IgD-negative memory B cell (primary cell): ENCODE results near the gene PDCL2. TPM values are rescaled to one million over a fixed set of nuclear protein-coding genes. Genes with fewer than 3 reads are reported as not detected.
A peak's percentile ranks its signal among the peaks of the same experiment; 100 is the strongest.
"Not testable (repeated sequence)": the region's sequence is repeated elsewhere in the genome, so short reads cannot be mapped to it uniquely, and the experiment has no call there.

Source experiments
- H3K27ac Mint-ChIP-seq, 3 donors: one replicate each; pipeline ENCODE4 v1.8.0; 2020 to 2022; ENCODE audit warnings: mild to moderate bottlenecking in 3 of 3, mixed read lengths in 3 of 3, moderate library complexity in 1 of 3
- H3K27me3 Mint-ChIP-seq: one replicate; pipeline ENCODE4 v1.8.0; 2021; ENCODE audit warnings: mixed read lengths
- H3K36me3 Mint-ChIP-seq: one replicate; pipeline ENCODE4 v1.8.0; 2020; ENCODE audit warnings: mild to moderate bottlenecking, mixed read lengths
- H3K4me1 Mint-ChIP-seq, 3 donors: one replicate each; pipeline ENCODE4 v1.8.0; 2020 to 2022; ENCODE audit warnings: mixed read lengths in 3 of 3, mild to moderate bottlenecking in 1 of 3
- H3K4me3 Mint-ChIP-seq, 4 donors: one replicate each; pipeline ENCODE4 v1.8.0; 2020 to 2022; ENCODE audit warnings: mild to moderate bottlenecking in 4 of 4, mixed read lengths in 4 of 4, moderate library complexity in 3 of 4
- H3K9me3 Mint-ChIP-seq, 3 donors: one replicate each; pipeline ENCODE4 v1.8.0; 2020 to 2021; ENCODE audit warnings: mixed read lengths in 3 of 3, mild to moderate bottlenecking in 1 of 3
- polyA plus RNA-seq: library from polyadenylated mRNA; unstranded; fragments of 300-500 nt; fragmentation: Illumina TruSeq; gene quantifications from one replicate; pipeline ENCODE4 v1.2.3, GENCODE V29; 2021

The PDCL2 gene
- polyA plus RNA-seq, 1 donor from 2014 or later: not detected

DNA sequence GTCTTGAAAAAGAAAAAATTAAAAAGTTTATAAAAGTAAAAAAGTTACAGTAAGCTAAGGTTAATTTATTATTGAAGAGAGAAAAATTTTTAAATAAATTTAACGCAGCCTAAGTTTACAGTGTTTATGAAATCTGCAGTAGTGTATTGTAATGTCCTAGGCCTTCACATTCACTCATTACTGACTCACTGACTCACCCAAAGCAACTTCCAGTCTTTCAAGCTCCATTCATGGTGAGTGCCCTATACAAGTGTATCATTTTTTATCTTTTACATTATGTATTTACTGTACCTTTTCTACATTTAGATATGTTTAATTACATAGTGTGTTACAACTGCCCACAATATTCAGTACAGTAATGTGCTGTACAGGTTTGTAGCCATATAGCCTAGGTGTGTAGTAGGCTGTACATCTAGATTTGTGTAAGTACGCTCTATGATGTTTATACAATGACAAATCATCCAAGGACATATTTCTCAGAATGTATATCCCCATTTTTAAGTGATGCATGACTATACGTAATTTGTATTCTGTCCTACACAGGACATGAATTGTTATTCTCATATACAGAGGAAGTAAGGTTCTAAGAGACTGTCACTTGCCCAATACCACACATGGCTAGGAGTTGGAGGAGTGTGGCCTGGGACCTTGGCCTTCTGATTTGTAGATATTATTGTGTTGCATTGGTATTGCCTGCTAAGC lies 19.5 kb upstream of the PDCL2 start:
- H3K4me3 Mint-ChIP-seq: no peak overlapping the region
- no peaks in the 10 kb centered on the region for H3K36me3 Mint-ChIP-seq
- H3K4me1 Mint-ChIP-seq: no peaks in the 10 kb centered on the region
- no peaks in the 10 kb centered on the region for H3K27me3 Mint-ChIP-seq
- no peak overlapping the region for H3K27ac Mint-ChIP-seq
- H3K9me3 Mint-ChIP-seq: no peaks in the 10 kb centered on the region

DNA sequence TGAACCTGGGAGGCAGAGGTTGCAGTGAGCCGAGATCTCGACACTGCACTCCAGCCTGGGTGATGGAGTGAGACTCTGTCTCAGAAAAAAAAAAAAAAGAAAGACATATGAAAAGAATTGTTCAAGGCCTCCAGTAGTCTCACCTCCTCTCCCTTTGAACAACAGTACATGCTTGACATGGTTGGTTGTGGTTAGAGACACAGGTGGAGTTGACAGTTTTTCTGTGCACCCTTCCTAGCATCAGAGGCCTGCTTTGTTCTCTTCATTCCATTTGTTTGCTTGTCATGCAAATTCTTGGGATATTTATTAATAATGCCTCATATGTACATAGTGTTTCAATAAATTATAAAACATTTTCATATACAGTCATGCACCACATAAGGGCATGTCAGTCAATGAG lies 18.3 kb upstream of the PDCL2 start:
- no peak overlapping the region for H3K4me3 Mint-ChIP-seq
- no peaks in the 10 kb centered on the region for H3K27me3 Mint-ChIP-seq
- no peak overlapping the region for H3K27ac Mint-ChIP-seq
- H3K9me3 Mint-ChIP-seq: no peaks in the 10 kb centered on the region
- no peaks in the 10 kb centered on the region for H3K36me3 Mint-ChIP-seq
- H3K4me1 Mint-ChIP-seq: no peaks in the 10 kb centered on the region

DNA sequence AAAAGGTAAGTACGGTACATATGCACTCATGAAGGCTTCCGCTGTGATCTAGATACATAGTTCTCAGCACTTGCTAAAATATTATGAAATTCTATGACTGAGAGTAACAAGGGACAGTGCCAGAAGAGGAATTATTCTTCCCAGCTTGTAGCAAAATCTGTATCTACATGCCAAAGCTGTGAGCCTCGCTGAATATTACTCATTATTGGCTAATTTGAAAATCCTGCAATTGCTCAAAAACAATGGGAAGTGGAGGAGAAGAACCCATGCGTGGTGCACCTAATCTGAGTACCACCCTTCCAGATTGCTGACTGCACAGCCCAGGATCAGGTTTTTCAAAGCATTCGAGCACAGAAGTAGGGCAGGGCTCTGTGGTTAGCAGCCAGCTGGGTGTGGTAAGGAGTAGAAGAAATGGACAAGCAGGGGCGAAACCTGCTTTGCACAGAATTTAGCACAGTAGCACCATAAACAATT lies 17.4 kb upstream of the PDCL2 start:
- Mint-ChIP-seq H3K9me3 (no peaks in the 10 kb centered on the region), H3K27ac (peak overlapping the region in 1 of 3 donors; percentile 63), H3K4me3 (no peak overlapping the region), H3K27me3 (no peaks in the 10 kb centered on the region), H3K36me3 (no peaks in the 10 kb centered on the region), H3K4me1 (no peaks in the 10 kb centered on the region)

DNA sequence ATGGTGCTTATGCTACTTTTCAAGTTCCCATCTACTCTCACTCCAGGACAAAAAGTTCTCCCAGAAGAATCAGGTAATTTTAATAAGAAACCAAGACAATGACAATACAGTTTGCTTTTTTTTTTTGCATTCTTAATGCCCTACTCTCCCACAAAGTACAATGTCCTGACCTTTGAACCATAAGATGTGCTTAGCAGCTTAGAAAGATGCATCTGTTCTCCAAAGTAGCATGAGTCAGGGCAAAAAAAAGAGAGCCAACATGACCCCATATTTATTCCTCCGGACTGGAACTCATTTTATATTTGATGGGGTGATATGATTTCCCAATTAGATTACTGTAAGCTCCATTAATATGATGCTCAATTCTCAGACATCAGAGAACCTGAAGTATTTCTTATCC lies 16.5 kb upstream of the PDCL2 start:
- Mint-ChIP-seq H3K4me3 (no peak overlapping the region), H3K27me3 (no peaks in the 10 kb centered on the region), H3K9me3 (no peaks in the 10 kb centered on the region), H3K27ac (no peak overlapping the region), H3K36me3 (no peaks in the 10 kb centered on the region), H3K4me1 (no peaks in the 10 kb centered on the region)

DNA sequence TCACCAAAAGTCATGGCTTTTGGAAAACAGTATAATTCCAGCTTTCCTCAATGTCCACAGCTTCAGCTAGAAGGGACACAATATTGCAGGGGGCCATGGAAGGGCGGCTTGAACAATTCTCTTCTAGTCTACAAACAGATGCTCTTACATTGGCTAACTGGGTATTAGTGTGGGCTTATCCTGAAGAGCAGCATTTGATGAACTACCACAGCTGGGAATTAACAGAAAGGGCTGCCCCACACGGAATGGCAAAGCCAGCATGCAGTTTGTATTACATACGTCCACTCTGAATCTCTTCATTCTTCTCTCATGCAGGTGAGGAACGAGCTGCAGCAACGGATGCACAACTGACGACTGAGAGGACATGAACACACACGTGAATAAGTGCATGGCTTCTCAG lies 13.0 kb upstream of the PDCL2 start:
- Mint-ChIP-seq H3K27me3 (no peaks in the 10 kb centered on the region), H3K9me3 (no peaks in the 10 kb centered on the region), H3K4me1 (no peaks in the 10 kb centered on the region), H3K4me3 (no peak overlapping the region), H3K36me3 (no peaks in the 10 kb centered on the region), H3K27ac (peak overlapping the region in 1 of 3 donors; percentile 14)

DNA sequence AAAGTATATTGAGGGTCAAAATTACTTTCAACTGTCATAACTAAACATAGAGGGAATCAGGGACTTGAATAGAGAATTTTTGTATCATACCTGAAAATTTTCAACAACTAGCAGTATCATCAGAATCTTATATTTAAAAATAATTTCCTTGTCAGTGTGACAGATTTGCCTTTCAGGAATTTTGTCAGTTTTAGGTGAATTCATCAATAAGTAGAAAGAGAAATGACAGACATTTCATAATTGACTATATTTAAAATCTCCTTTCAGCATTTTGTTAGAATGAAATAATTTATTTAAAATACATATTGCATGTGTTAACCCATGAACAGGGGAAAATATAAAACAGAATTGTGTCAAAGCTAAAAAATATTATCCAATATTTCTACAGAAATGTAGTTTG lies 8.6 kb upstream of the PDCL2 start:
- Mint-ChIP-seq H3K36me3 (no peaks in the 10 kb centered on the region), H3K9me3 (no peaks in the 10 kb centered on the region), H3K4me1 (no peaks in the 10 kb centered on the region), H3K27ac (no peak overlapping the region), H3K27me3 (peaks cover 1% of the 10 kb centered on the region), H3K4me3 (no peak overlapping the region)

DNA sequence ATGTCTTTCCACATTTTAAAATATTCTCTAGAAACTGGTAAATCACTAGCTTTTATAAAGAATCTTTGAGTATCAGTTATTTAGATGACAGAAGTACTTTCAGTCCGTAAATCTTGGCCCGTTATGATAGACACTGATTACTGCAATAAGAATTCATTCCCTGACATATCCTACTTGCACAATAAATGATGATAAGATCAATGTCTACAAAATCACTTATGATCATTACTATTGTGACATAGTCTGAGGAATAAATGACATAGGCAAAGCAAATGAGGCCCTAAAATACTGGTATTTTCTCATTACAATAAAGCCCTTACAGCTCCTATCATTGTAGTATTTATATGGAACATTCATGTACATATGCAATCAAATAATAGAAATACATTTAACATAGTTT lies 6.6 kb upstream of the PDCL2 start:
- no peaks in the 10 kb centered on the region for H3K36me3 Mint-ChIP-seq
- H3K27me3 Mint-ChIP-seq: peaks cover 1% of the 10 kb centered on the region
- H3K4me1 Mint-ChIP-seq: no peaks in the 10 kb centered on the region
- H3K4me3 Mint-ChIP-seq: no peak overlapping the region
- H3K27ac Mint-ChIP-seq: no peak overlapping the region
- no peaks in the 10 kb centered on the region for H3K9me3 Mint-ChIP-seq

DNA sequence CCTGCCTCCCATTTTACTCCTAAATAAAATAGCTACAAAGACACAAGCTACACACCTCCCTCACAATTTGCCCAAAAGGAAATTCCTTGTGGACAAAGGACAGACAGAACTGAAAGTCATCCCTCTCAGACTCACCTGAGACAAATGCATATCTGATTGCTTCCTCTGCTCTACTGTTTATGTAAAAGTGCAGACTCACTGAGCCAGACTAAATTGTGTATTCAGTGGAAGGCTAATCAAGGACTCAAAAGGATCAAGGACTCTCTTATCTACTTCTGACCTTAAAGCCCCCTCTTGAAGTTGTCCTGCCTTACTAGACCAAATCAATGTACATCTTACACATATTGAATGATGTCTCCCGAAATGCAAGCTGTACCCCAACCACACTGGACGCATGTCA lies 3.9 kb downstream of the PDCL2 start:
- peaks cover 6% of the 10 kb centered on the region for H3K27me3 Mint-ChIP-seq
- H3K9me3 Mint-ChIP-seq: peaks cover 3 to 13% (median 6%) of the 10 kb centered on the region in 3 donors
- H3K4me3 Mint-ChIP-seq: no peak overlapping the region
- H3K27ac Mint-ChIP-seq: no peak overlapping the region
- no peaks in the 10 kb centered on the region for H3K4me1 Mint-ChIP-seq
- no peaks in the 10 kb centered on the region for H3K36me3 Mint-ChIP-seq

DNA sequence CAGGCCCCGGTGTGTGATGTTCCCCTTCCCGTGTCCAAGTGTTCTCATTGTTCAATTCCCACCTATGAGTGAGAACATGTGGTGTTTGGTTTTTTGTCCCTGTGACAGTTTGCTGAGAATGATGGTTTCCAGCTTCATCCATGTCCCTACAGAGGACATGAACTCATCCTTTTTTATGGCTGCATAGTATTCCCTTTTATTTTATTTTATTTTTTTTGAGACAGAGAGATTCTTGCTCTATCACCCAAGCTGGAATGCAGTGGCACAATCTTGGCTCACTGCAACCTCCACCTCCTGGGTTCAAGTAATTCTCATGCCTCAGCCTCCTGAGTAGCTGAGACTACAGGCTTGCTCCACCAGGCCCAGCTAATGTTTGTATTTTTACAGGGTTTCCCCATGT lies 9.3 kb downstream of the PDCL2 start:
- H3K27me3 Mint-ChIP-seq, H3K4me1 Mint-ChIP-seq, H3K4me3 Mint-ChIP-seq, H3K36me3 Mint-ChIP-seq, H3K27ac Mint-ChIP-seq: not testable (repeated sequence)
- peaks cover 0 to 11% (median 5%) of the 10 kb centered on the region in 3 donors for H3K9me3 Mint-ChIP-seq

DNA sequence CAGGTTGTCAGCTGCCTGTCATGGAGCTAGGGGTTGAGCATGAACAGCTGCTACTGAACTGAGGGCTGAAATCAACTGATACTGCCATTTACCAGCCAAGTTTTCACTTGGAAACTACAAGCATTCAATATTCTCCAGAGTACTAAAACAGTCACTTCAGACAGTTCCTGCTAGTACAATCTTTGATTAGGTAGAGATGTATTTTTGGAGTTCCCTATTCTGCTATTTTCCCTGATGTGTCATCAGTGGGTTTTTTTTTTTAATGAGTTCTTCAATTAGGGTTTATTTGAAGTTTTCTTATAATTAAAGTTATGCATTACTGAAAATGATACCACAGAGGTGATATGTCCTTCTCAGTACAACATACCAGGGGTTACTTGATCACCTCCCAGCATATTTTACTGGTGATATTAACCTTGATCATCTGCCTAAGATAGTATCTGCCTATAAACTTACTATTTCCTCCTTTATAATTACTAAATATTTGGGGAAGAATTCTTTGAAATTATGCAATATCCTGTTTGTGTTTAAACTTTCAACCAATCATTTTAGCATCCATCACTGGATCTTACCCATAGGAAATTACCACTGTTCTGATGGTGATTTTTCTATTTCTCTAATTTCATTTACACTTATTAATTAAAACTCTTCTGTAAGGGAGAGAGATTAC lies 13.6 kb downstream of the PDCL2 start:
- Mint-ChIP-seq H3K9me3 (peaks cover 7 to 35% (median 16%) of the 10 kb centered on the region in 3 donors), H3K36me3 (peaks cover 8% of the 10 kb centered on the region), H3K4me3 (no peak overlapping the region), H3K4me1 (no peaks in the 10 kb centered on the region), H3K27ac (no peak overlapping the region), H3K27me3 (peaks cover 2% of the 10 kb centered on the region)

DNA sequence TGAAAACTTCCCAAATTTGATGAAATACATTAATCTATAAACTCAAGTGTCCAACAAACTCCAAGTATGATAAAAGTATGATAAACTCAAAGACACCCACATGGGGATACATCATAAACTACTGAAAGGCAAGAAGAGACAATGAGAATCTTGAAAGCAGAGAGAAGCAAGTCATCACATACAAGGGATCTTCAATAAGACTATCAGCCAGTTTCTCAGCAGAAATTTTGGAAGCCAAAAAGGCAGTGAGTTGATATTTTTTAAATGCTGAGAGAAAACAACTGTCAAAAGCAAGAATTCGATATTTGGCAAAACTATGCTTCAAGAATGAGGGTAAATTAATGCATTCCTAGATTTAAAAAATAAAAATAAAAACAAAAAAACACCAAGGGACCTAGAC lies 16.5 kb downstream of the PDCL2 start:
- H3K36me3 Mint-ChIP-seq: peaks cover 8% of the 10 kb centered on the region
- H3K27me3 Mint-ChIP-seq: peaks cover 2% of the 10 kb centered on the region
- H3K4me3 Mint-ChIP-seq: no peak overlapping the region
- no peak overlapping the region for H3K27ac Mint-ChIP-seq
- H3K9me3 Mint-ChIP-seq: peaks cover 7 to 30% (median 14%) of the 10 kb centered on the region in 3 donors
- H3K4me1 Mint-ChIP-seq: no peaks in the 10 kb centered on the region

DNA sequence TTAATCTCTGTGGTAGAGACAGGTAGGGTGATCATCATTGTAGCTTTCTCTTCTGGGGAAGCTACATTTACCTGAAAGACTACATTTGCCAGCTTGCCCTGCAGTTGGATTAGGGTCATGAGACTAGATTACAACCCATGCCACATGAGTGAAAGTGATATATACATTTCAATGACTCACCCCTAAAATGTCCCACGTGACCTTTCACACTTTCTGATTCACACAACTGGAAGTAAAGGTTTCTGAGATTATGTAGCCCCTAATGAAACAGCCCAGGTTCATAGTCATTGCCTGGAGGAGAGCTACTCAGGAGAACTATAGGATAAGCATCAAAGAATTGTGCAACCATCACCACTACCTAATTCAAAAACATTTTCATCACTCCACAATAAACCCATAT lies 17.8 kb downstream of the PDCL2 start:
- Mint-ChIP-seq H3K4me1 (no peaks in the 10 kb centered on the region), H3K36me3 (peaks cover 8% of the 10 kb centered on the region), H3K4me3 (no peak overlapping the region), H3K27me3 (no peaks in the 10 kb centered on the region), H3K9me3 (peaks cover 7 to 30% (median 14%) of the 10 kb centered on the region in 3 donors), H3K27ac (no peak overlapping the region)

DNA sequence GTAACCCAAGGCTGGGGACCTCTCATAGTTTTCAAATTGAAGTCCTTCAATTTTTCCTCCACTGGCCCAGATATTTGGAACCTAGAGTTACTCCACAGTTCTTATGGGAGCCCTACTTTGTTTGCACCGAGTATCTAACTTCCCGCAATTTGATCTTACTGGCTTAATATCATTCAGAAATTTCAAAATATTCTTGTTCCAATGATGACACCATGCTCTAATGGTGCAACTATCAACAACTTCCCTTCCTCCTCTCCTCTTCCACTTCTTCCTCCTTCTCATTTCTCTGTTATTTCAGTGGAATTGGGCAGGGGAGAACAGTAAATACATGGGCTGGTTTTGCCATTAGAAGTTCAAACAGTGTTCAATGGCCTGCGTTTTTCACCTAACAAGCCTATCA lies 20.2 kb downstream of the PDCL2 start:
- Mint-ChIP-seq H3K27ac (no peak overlapping the region), H3K4me1 (peaks cover 4 to 5% (median 5%) of the 10 kb centered on the region in 3 donors)

DNA sequence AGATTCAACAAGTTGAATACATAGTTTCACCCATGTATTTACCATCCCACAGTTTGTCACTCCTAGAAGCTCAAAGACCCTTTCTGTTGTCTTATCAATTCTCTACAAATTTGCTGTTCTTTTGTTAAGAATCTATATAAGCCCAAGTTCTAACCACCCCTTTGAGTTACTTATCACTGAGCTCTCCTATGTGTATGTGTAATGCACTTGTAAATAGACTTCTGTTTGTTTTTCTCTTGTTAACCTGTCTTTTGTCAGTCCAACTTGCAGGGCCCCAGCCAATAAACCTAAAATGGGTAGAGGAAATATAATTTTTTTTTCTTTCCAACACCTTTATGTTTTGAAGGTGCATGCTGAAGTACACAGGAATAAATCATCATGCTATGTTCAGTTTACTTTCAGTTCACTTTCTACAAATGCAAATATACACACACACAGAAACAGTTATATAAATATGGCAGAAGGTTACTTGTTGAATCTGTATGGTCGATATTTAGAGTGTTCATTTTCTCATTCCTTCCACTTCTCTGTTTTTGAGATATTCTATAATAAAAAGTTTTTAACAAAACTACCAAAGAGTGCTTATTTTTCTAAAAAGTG lies 23.0 kb downstream of the PDCL2 start:
- Mint-ChIP-seq H3K27ac (no peak overlapping the region), H3K27me3 (no peaks in the 10 kb centered on the region), H3K36me3 (no peaks in the 10 kb centered on the region), H3K4me3 (peak overlapping the region in 1 of 4 donors; percentile 5), H3K9me3 (peaks cover 0 to 3% (median 0%) of the 10 kb centered on the region in 3 donors), H3K4me1 (peaks cover 4 to 5% (median 5%) of the 10 kb centered on the region in 3 donors)

More for the DNA sequence above, 20.2 kb downstream of the PDCL2 start:
- Mint-ChIP-seq H3K36me3 (peaks cover 6% of the 10 kb centered on the region), H3K9me3 (peaks cover 7 to 18% (median 14%) of the 10 kb centered on the region in 3 donors), H3K27me3 (no peaks in the 10 kb centered on the region), H3K4me3 (no peak overlapping the region)

DNA sequence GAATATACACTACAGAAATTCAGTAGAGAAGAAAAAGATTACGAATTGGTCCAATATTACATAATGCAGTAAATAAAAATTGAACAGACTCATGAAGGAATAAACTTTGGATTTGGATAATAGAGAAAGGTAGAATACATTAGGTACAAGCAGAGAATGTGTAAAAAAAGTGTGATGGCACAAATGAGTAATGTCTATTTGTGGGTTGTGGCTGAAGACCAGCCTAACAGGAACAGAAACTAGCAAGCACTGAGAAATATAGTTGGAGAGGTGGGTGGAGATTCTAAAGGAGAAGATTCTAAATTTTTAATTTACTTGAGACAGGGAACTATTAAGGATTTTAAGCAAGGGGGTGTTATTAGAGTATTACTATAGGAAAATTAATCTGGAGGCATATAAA lies 30.2 kb downstream of the PDCL2 start:
- Mint-ChIP-seq H3K27me3 (peaks cover 2% of the 10 kb centered on the region), H3K36me3 (peaks cover 2% of the 10 kb centered on the region), H3K27ac (peak overlapping the region in 1 of 3 donors; percentile 9), H3K9me3 (peaks cover 0 to 3% (median 3%) of the 10 kb centered on the region in 3 donors), H3K4me1 (peaks cover 11 to 12% (median 12%) of the 10 kb centered on the region in 3 donors), H3K4me3 (peak overlapping the region in 1 of 4 donors; percentile 46)
